ENCODE results near the gene ARIH1. TPM values are rescaled to one million over a fixed set of nuclear protein-coding genes. Genes with fewer than 3 reads are reported as not detected.
"Not testable (repeated sequence)": the region's sequence is repeated elsewhere in the genome, so short reads cannot be mapped to it uniquely, and the experiment has no call there.

Gene ARIH1
- total RNA-seq, 1 experiment from 2014 or later: 64.8 TPM

DNA sequence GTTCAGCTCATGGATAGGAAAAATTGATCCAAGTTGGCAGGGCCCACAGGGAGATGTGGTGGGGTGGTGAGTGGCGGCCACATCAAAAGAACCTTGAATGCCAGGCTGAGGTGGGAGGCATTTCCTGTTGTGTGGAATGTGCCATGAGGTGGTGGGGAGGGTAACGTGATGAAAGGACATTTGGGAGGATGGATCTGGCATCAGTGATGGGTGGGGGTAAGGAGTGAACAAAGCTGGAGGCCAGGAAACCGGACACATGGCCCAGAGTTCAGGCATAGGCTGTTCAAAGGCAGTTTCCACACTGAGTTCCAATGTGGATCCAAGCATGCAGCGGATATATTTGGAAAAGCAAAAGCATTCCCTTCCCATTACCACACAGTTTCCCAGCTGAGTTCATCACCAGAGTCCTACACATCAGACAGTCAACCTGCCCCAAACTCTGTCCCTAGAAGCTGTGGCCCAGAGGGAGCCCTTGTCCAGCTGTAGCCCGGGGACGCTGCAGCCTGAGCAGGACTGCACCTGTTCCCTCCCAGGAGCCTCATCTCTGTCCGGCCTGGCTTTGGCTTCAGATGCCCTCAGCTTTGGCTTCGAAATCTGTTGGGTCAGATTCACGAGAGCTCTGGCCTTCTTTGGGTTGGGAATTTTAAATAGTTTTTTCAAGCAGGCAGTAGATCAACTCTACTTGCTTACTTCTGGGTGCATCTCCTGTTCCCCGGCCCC lies 142.5 kb downstream of the ARIH1 start:
- no peak for DNase-seq
- no peak overlapping the region for H3K4me3 ChIP-seq
- H3K27ac ChIP-seq: no peak overlapping the region
- H3K27me3 ChIP-seq: no peaks in the 10 kb centered on the region
- no peaks in the 10 kb centered on the region for H3K36me3 ChIP-seq
- H3K9me3 ChIP-seq (replicated peaks): no peaks in the 10 kb centered on the region
- no peaks in the 10 kb centered on the region for H3K4me1 ChIP-seq

- H3K9me3 ChIP-seq (replicated peaks); H3K4me3 ChIP-seq; H3K4me1 ChIP-seq; H3K27me3 ChIP-seq; H3K27ac ChIP-seq; H3K36me3 ChIP-seq; DNase-seq: not testable (repeated sequence)
These were observed 149.7 kb downstream of the ARIH1 start for GRCh38 chr15:72623854-72624253.

DNA sequence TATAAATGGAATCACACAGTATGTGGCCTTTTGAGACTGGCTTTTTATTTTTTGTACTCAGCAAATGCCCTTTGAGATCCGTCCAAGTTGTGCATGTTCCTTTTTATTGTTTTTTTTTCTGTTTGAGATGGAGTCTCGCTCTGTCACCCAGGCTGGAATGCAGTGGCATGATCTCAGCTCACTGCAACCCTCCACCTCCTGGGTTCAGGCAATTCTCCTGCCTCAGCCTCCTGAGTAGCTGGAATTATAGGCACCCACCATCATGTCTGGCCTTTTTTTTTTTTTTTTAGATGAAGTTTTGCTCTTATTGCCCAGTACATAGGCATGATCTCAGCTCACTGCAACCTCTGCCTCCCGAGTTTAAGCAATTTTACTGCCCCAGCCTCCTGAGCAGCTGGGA lies 152.0 kb downstream of the ARIH1 start:
- not testable (repeated sequence) for H3K27ac ChIP-seq; H3K27me3 ChIP-seq; H3K36me3 ChIP-seq; H3K4me3 ChIP-seq; DNase-seq; H3K4me1 ChIP-seq; H3K9me3 ChIP-seq (replicated peaks)

- not testable (repeated sequence) for H3K9me3 ChIP-seq (replicated peaks); H3K4me3 ChIP-seq; H3K36me3 ChIP-seq; H3K4me1 ChIP-seq; H3K27me3 ChIP-seq; H3K27ac ChIP-seq
- DNase-seq: peak in 1 of 2 experiments; percentile 35
These were observed 154.3 kb downstream of the ARIH1 start for GRCh38 chr15:72628249-72629067.

DNA sequence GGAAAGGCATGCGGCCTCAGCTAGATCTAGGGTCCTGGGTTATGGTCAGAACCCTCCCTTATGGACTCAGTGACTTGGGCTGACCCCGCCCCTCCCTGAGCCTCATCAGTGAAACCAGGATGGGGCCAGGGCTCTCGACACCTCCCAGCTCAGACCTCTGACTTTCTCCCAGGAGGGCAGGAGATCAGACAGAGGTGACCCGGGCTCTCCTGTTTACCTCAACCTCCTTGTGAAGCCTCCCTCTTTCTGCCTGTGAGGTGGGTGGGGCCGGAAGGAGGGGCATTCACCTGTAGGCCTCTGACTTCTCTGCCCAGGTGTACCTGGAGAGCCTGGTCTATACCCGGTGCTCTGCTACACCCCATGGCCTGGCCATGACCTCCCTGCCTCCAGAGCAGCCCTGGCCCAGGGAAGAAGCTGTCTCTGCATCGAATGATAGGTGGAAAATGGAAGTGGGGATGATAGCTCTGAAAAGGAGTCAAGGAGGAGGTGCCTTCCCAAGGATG lies 155.0 kb downstream of the ARIH1 start:
- not testable (repeated sequence) for H3K36me3 ChIP-seq; H3K27ac ChIP-seq; H3K4me1 ChIP-seq; H3K27me3 ChIP-seq; H3K4me3 ChIP-seq; H3K9me3 ChIP-seq (replicated peaks); DNase-seq

DNA sequence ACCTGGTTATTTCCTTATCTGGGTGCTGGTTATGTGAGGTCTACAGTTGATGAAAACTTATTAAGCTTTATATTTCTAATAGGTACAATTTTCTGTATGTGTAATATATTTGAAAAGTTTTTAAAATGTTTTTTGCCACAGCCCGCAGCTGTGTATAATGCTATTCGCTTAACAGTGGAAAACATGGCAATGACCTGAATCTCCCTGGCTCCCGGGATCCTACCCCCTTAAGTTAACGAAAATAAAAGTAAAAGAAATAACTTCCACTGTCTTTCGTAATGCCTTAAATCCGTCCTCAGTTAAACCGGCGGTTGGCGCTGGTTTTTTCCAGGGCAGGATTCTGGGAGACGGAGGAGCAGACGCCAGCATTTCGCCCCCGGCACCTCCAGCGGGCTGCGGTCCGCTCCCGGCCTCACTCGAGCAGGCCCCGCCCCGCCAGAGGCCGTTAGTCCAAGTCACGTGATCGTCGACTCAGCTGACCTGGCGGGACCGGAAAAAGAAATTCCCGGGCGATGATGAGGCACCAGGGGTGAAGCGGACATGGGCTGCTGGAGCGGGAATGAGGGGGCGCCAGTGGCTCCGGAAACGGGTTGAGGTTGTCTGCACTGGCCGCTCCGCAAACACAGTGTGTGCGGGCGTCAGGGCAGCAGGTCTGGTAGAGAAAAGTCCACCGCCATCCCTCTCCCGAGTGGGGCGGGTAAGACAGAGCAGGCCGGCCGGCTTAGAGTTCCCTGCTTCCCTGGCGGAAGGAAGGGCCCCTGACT lies 162.6 kb downstream of the ARIH1 start:
- not testable (repeated sequence) for H3K27me3 ChIP-seq; H3K36me3 ChIP-seq; H3K27ac ChIP-seq; H3K4me3 ChIP-seq; H3K9me3 ChIP-seq (replicated peaks); H3K4me1 ChIP-seq
- DNase-seq: peak; percentile 74 to 78

DNA sequence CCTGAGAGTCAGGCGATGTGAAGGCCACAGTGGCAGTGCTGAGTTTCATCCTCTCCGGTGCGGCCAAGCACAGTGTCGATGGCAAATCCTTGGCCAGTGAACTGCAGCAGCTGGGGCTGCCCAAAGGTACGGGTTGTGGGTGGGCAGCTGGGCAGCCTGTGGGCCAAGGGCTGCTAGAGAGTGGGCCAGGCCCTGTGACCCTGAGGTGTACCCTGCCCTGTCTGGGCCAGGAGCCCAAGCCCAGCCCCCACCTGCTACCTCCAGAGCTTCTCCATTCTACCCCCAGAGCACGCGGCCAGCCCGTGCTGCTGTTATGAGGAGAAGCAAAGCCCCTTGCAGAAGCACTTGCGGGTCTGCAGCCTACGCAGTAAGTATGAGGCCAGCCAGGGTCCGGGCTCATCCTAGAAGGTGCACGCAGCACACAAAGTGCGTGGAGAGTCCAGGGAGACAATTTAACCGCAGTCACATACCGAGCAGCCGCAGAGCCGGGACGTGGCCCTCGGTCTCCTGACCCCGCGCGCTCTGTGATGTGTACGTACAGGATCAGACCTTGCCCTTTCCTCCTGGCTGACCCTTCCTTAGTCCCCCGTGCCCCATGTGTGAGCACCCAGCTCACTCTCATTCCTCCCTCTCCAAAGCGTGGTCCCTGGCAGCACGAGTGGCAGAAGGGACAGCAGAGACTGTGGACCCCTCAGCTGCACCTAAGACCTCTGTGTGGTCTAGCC lies 165.8 kb downstream of the ARIH1 start:
- not testable (repeated sequence) for H3K4me3 ChIP-seq; H3K27me3 ChIP-seq; H3K4me1 ChIP-seq; H3K9me3 ChIP-seq (replicated peaks); H3K27ac ChIP-seq; H3K36me3 ChIP-seq; DNase-seq

- H3K4me1 ChIP-seq; DNase-seq; H3K9me3 ChIP-seq (replicated peaks); H3K27me3 ChIP-seq; H3K36me3 ChIP-seq; H3K4me3 ChIP-seq; H3K27ac ChIP-seq: not testable (repeated sequence)
These were observed 168.1 kb downstream of the ARIH1 start for GRCh38 chr15:72642271-72642670.

GRCh38 chr15:72648631-72649253 lies 174.6 kb downstream of the ARIH1 start:
- H3K9me3 ChIP-seq (replicated peaks); DNase-seq; H3K27ac ChIP-seq; H3K27me3 ChIP-seq; H3K36me3 ChIP-seq; H3K4me1 ChIP-seq; H3K4me3 ChIP-seq: not testable (repeated sequence)

Other genes starting within 250 kb of the ARIH1 start
- gene PKM, start 243.1 kb upstream of the ARIH1 start, total RNA-seq (2014; rRNA removed; shearing (Covaris generic)): 1,855 and 1,858 TPM in 2 replicates
- 36.1 and 52.5 TPM in 2 replicates for gene PARP6, start 201.8 kb upstream of the ARIH1 start, total RNA-seq (2014; rRNA removed; shearing (Covaris generic))
- gene CELF6, start 154.2 kb upstream of the ARIH1 start, total RNA-seq (2014; rRNA removed; shearing (Covaris generic)): 0.05 TPM in 1 of 2 replicates, not detected in the other
- 43.6 and 45.9 TPM in 2 replicates for gene HEXA, start 98.3 kb upstream of the ARIH1 start, total RNA-seq (2014; rRNA removed; shearing (Covaris generic))
- gene TMEM202, start 76.0 kb upstream of the ARIH1 start, total RNA-seq (2014; rRNA removed; shearing (Covaris generic)): not detected in 2 replicates
- not detected in 2 replicates for gene GOLGA6B, start 180.4 kb downstream of the ARIH1 start, total RNA-seq (2014; rRNA removed; shearing (Covaris generic))
- gene HIGD2B, start 211.9 kb downstream of the ARIH1 start, total RNA-seq (2014; rRNA removed; shearing (Covaris generic)): not detected in 2 replicates
- gene BBS4, start 211.9 kb downstream of the ARIH1 start, total RNA-seq (2014; rRNA removed; shearing (Covaris generic)): 11.0 and 19.6 TPM in 2 replicates